CD14-positive monocyte (primary cell): ENCODE measurements around the gene IGF1R. TPM values are rescaled to one million over a fixed set of nuclear protein-coding genes. Genes with fewer than 3 reads are reported as not detected.

Experiments used
- DNase-seq, 3 donors: peaks; one replicate each; pipeline ENCODE4 v3.0.0-alpha.2; 2011 to 2022
- H2AFZ ChIP-seq: 2 replicates; pipeline ENCODE4 v1.6.0; 2012; ENCODE audit warnings: mild to moderate bottlenecking, low read depth, low read length, inconsistent platforms; ENCODE audit not compliant: insufficient read depth, poor library complexity, severe bottlenecking
- H3K27ac ChIP-seq, 2 donors: 1 replicate in 1 of 2; 2 replicates in 1 of 2; pipeline ENCODE4 v1.5.1; 2012 to 2013; ENCODE audit warnings: low read length in 2 of 2, control low read depth in 1 of 2, inconsistent platforms in 1 of 2, low read depth in 1 of 2, mild to moderate bottlenecking in 1 of 2
- H3K27me3 ChIP-seq, 2 donors: one replicate each; pipeline versions ENCODE4 v1.6.0 to v1.6.1; 2011 to 2013; ENCODE audit warnings: low read length in 2 of 2; ENCODE audit not compliant: control insufficient read depth in 2 of 2, insufficient read depth in 2 of 2
- H3K36me3 ChIP-seq, 2 donors: replicated peaks in 1 of 2; 1 replicate in 1 of 2; 2 replicates in 1 of 2; pipeline versions ENCODE4 v1.5.1 to v1.6.1; 2012 to 2013; ENCODE audit warnings: low read length in 2 of 2, control low read depth in 1 of 2, inconsistent platforms in 1 of 2, mild to moderate bottlenecking in 1 of 2; ENCODE audit not compliant: insufficient read depth in 2 of 2, control insufficient read depth in 1 of 2
- H3K4me1 ChIP-seq, 2 donors: 1 replicate in 1 of 2; 2 replicates in 1 of 2; pipeline versions ENCODE4 v1.5.1 to v1.6.1; 2012 to 2013; ENCODE audit warnings: low read length in 2 of 2, control low read depth in 1 of 2, inconsistent platforms in 1 of 2, mild to moderate bottlenecking in 1 of 2, moderate library complexity in 1 of 2; ENCODE audit not compliant: insufficient read depth in 2 of 2, control insufficient read depth in 1 of 2
- H3K4me2 ChIP-seq: replicated peaks from 2 replicates; pipeline ENCODE3; 2012; ENCODE audit warnings: low read length, moderate library complexity, mild to moderate bottlenecking; ENCODE audit not compliant: poor library complexity, severe bottlenecking; ENCODE audit errors: extremely low read depth
- H3K4me3 ChIP-seq, 3 experiments: fragments of 200-600 bp in 1 of 3; sonication (generic) in 1 of 3; replicated peaks in 1 of 3; 1 replicate in 2 of 3; 2 replicates in 1 of 3; pipeline ENCODE4 v1.5.1; 2011 to 2013; ENCODE audit warnings: low read length in 3 of 3, mild to moderate bottlenecking in 3 of 3, control low read depth in 2 of 3, low read depth in 2 of 3, inconsistent platforms in 1 of 3, moderate library complexity in 1 of 3
- H3K79me2 ChIP-seq: 2 replicates; pipeline ENCODE4 v1.6.0; 2012; ENCODE audit warnings: mild to moderate bottlenecking, control low read depth, inconsistent platforms, low read length, moderate library complexity; ENCODE audit not compliant: insufficient read depth
- H3K9ac ChIP-seq: 2 replicates; pipeline ENCODE4 v1.6.0; 2017; ENCODE audit warnings: low read length, mild to moderate bottlenecking; ENCODE audit not compliant: insufficient read depth, poor library complexity, severe bottlenecking
- H3K9me3 ChIP-seq, 2 donors: replicated peaks in 1 of 2; 1 replicate in 1 of 2; 2 replicates in 1 of 2; pipeline versions ENCODE4 v1.5.1 to v1.6.1; 2012 to 2013; ENCODE audit warnings: low read length in 2 of 2, control low read depth in 1 of 2; ENCODE audit not compliant: control insufficient read depth in 1 of 2, insufficient read depth in 1 of 2
- H4K20me1 ChIP-seq: 2 replicates; pipeline ENCODE4 v1.6.0; 2012; ENCODE audit warnings: mild to moderate bottlenecking, low read length, control low read depth, moderate library complexity; ENCODE audit not compliant: insufficient read depth
- H3K27ac Mint-ChIP-seq, 7 donors: one replicate each; pipeline ENCODE4 v1.8.0; 2020; ENCODE audit warnings: mild to moderate bottlenecking in 7 of 7, mixed read lengths in 7 of 7, moderate library complexity in 6 of 7, inconsistent platforms in 2 of 7
- H3K27me3 Mint-ChIP-seq, 3 donors: one replicate each; pipeline ENCODE4 v1.8.0; 2021 to 2022; ENCODE audit warnings: low read depth in 3 of 3, mild to moderate bottlenecking in 3 of 3, mixed read lengths in 3 of 3, moderate library complexity in 3 of 3, inconsistent platforms in 1 of 3
- H3K36me3 Mint-ChIP-seq, 2 donors: one replicate each; pipeline ENCODE4 v1.8.0; 2020; ENCODE audit warnings: mixed read lengths in 2 of 2, inconsistent platforms in 1 of 2, mild to moderate bottlenecking in 1 of 2
- H3K4me1 Mint-ChIP-seq: one replicate; pipeline ENCODE4 v1.8.0; 2020; ENCODE audit warnings: mild to moderate bottlenecking, mixed read lengths
- H3K4me3 Mint-ChIP-seq, 2 donors: one replicate each; pipeline ENCODE4 v1.8.0; 2020; ENCODE audit warnings: mild to moderate bottlenecking in 2 of 2, mixed read lengths in 2 of 2, moderate library complexity in 1 of 2
- H3K9me3 Mint-ChIP-seq, 7 donors: one replicate each; pipeline ENCODE4 v1.8.0; 2020 to 2022; ENCODE audit warnings: mixed read lengths in 7 of 7, mild to moderate bottlenecking in 6 of 7, moderate library complexity in 6 of 7, inconsistent platforms in 2 of 7
- WGBS: methylation state at CpG from one replicate; pipeline ENCODE4 v1.1.5; 2013; ENCODE audit warnings: missing lambda C conversion rate; ENCODE audit not compliant: insufficient coverage; 5-methylcytosine and 5-hydroxymethylcytosine counted together
- intact Hi-C, 2 donors: fragments of 100-400 bp; cut with micrococcal nuclease; formaldehyde crosslinking; loops; one replicate each; pipeline versions ENCODE4 v1.15.0 to v1.15.1; 2023
- polyA plus RNA-seq, 3 donors: library from polyadenylated mRNA; depleted of rRNA in 1 of 3; unstranded in 2 of 3; stranded (reverse) in 1 of 3; fragments of 300-500 nt in 2 of 3; fragments of >200 nt in 1 of 3; fragmentation: Illumina TruSeq in 2 of 3; gene quantifications; 1 replicate in 2 of 3; 2 replicates in 1 of 3; pipeline ENCODE4 v1.2.3, GENCODE V29; 2012 to 2021
- TF ChIP-seq, protein P1 (sequence below): fragments of 200-600 bp; IDR thresholded peaks from one replicate; pipeline ENCODE4 v1.8.0; 2022; ENCODE audit warnings: antibody characterized with exemption, mild to moderate bottlenecking

Gene IGF1R
- polyA plus RNA-seq, 3 donors = 0.35 to 4.9 (median 0.67) TPM

- Histone ChIP-seq H4K20me1 (peaks cover 5% of the 10 kb centered on the region), H3K9ac (no peak overlapping the region), H3K27me3 (no peaks in the 10 kb centered on the region), H3K4me2 (no peak overlapping the region), H3K27ac (no peak overlapping the region), H3K36me3 (no peaks in the 10 kb centered on the region), H2AFZ (no peak overlapping the region), H3K79me2 (peaks cover 70% of the 10 kb centered on the region), H3K4me1 (peaks cover 38 to 48% of the 10 kb centered on the region in 2 donors), H3K4me3 (no peak overlapping the region), H3K9me3 (no peaks in the 10 kb centered on the region)
- no peaks in the 10 kb centered on the region for H3K36me3 Mint-ChIP-seq
- H3K4me3 Mint-ChIP-seq = no peak overlapping the region
- TF ChIP-seq, protein P1, sequence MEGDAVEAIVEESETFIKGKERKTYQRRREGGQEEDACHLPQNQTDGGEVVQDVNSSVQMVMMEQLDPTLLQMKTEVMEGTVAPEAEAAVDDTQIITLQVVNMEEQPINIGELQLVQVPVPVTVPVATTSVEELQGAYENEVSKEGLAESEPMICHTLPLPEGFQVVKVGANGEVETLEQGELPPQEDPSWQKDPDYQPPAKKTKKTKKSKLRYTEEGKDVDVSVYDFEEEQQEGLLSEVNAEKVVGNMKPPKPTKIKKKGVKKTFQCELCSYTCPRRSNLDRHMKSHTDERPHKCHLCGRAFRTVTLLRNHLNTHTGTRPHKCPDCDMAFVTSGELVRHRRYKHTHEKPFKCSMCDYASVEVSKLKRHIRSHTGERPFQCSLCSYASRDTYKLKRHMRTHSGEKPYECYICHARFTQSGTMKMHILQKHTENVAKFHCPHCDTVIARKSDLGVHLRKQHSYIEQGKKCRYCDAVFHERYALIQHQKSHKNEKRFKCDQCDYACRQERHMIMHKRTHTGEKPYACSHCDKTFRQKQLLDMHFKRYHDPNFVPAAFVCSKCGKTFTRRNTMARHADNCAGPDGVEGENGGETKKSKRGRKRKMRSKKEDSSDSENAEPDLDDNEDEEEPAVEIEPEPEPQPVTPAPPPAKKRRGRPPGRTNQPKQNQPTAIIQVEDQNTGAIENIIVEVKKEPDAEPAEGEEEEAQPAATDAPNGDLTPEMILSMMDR = no peak
- DNase-seq = no peak
- no peaks in the 10 kb centered on the region for H3K9me3 Mint-ChIP-seq
- H3K4me1 Mint-ChIP-seq = peaks cover 49% of the 10 kb centered on the region
- no peaks in the 10 kb centered on the region for H3K27me3 Mint-ChIP-seq
- peak overlapping the region in 1 of 7 donors; percentile 5 for H3K27ac Mint-ChIP-seq
- intact Hi-C loops = no loop called here
- WGBS = 100% methylated on average over 1 of the region's 3 CpGs
These were observed 229.8 kb downstream of the IGF1R start for GRCh38 chr15:98878172-98878571.

DNA sequence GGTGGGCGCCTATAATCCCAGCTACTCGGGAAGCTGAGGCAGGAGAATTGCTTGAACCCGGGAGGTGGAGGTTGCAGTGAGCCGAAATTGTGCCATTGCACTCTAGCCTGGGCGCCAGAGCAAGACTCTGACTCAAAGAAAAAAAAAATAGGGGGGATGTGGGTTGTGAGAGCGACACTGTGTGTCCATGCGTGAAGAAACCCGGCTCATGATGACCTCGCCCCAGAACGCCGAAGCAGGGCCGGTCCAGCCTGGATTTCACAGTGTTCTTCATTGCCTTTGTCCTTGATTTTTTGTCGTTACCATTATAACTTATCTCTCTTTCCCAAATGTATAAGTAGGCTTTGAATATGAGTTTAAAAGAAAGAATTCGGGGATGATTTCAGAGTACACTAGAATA, 230.5 kb downstream of the IGF1R start:
- Histone ChIP-seq H2AFZ (no peak overlapping the region), H3K9me3 (no peaks in the 10 kb centered on the region), H3K9ac (no peak overlapping the region), H4K20me1 (peaks cover 5% of the 10 kb centered on the region), H3K4me2 (no peak overlapping the region), H3K36me3 (no peaks in the 10 kb centered on the region), H3K27ac (no peak overlapping the region), H3K4me3 (no peak overlapping the region), H3K27me3 (no peaks in the 10 kb centered on the region), H3K4me1 (peaks cover 31 to 41% of the 10 kb centered on the region in 2 donors), H3K79me2 (peaks cover 77% of the 10 kb centered on the region)
- H3K9me3 Mint-ChIP-seq = no peaks in the 10 kb centered on the region
- intact Hi-C loops = no loop called here
- no peak overlapping the region for H3K27ac Mint-ChIP-seq
- no peaks in the 10 kb centered on the region for H3K27me3 Mint-ChIP-seq
- no peak for DNase-seq
- H3K36me3 Mint-ChIP-seq = no peaks in the 10 kb centered on the region
- TF ChIP-seq, protein P1 = no peak
- no peak overlapping the region for H3K4me3 Mint-ChIP-seq
- WGBS = 100% methylated on average over 3 of the region's 14 CpGs
- peaks cover 42% of the 10 kb centered on the region for H3K4me1 Mint-ChIP-seq
